B cell (primary cell): ENCODE results near the gene ATXN7. TPM values are rescaled to one million over a fixed set of nuclear protein-coding genes. Genes with fewer than 3 reads are reported as not detected.

ENCODE experiments used
- ATAC-seq: fragments of 200-7000 bp; cut with Tn5 transposase; one replicate; pipeline ENCODE4 v1.10.0; 2021; ENCODE audit warnings: low read depth, mild to moderate bottlenecking, moderate number of reproducible peaks, moderate library complexity
- CTCF ChIA-PET: fragments of 350-600 bp; sonication (Branson Sonifier 250); formaldehyde crosslinking; loops from one replicate; lab custom pipeline; 2021; ENCODE audit warnings: antibody characterized with exemption, inconsistent platforms; lab: Charles Lee
- POLR2A ChIA-PET: fragments of 350-600 bp; sonication (Branson Sonifier 250); formaldehyde crosslinking; loops from one replicate; lab custom pipeline; 2021; ENCODE audit warnings: antibody characterized with exemption; lab: Charles Lee
- DNase-seq: peaks from one replicate; pipeline ENCODE4 v3.0.0; 2013
- H2AFZ ChIP-seq: 2 replicates; pipeline ENCODE4 v1.6.1; 2012; ENCODE audit warnings: mild to moderate bottlenecking, low read depth, low read length; ENCODE audit not compliant: insufficient read depth, poor library complexity, severe bottlenecking
- H3K27ac ChIP-seq, 2 donors: 1 replicate in 1 of 2; 2 replicates in 1 of 2; pipeline ENCODE4 v1.5.1; 2012 to 2013; ENCODE audit warnings: low read length in 2 of 2, mild to moderate bottlenecking in 2 of 2, moderate library complexity in 1 of 2
- H3K27me3 ChIP-seq, 4 experiments: fragments of 200-600 bp in 1 of 4; sonication (generic) in 1 of 4; replicated peaks in 1 of 4; 1 replicate in 2 of 4; 2 replicates in 2 of 4; pipeline versions ENCODE4 v1.6.1 to v1.7.0; 2013 to 2016; ENCODE audit warnings: low read length in 3 of 4, mild to moderate bottlenecking in 2 of 4, mixed read lengths in 1 of 4, moderate library complexity in 1 of 4; ENCODE audit not compliant: insufficient read depth in 4 of 4, control insufficient read depth in 3 of 4; ENCODE audit errors: control extremely low read depth in 1 of 4
- H3K36me3 ChIP-seq, 2 experiments: replicated peaks in 1 of 2; 1 replicate in 1 of 2; 2 replicates in 1 of 2; pipeline versions ENCODE4 v1.6.1 to v1.7.1; 2013; ENCODE audit warnings: low read length in 1 of 2; ENCODE audit not compliant: insufficient read depth in 2 of 2, control insufficient read depth in 1 of 2; ENCODE audit errors: control extremely low read depth in 1 of 2, extremely low read depth in 1 of 2
- H3K4me1 ChIP-seq, 2 donors: fragments of 200-600 bp in 1 of 2; sonication (generic) in 1 of 2; 1 replicate in 1 of 2; 2 replicates in 1 of 2; pipeline versions ENCODE4 v1.5.1 to v1.6.1; 2013 to 2017; ENCODE audit warnings: low read length in 2 of 2; ENCODE audit not compliant: control insufficient read depth in 2 of 2, insufficient read depth in 2 of 2
- H3K4me2 ChIP-seq: replicated peaks from 2 replicates; pipeline ENCODE3; 2012; ENCODE audit warnings: mild to moderate bottlenecking, low read depth, low read length; ENCODE audit not compliant: poor library complexity, severe bottlenecking
- H3K4me3 ChIP-seq, 5 experiments: fragments of 200-600 bp in 1 of 5; sonication (generic) in 1 of 5; 1 replicate in 3 of 5; 2 replicates in 2 of 5; pipeline versions ENCODE4 v1.5.1 to v1.7.0; 2011 to 2016; ENCODE audit warnings: low read length in 4 of 5, mild to moderate bottlenecking in 4 of 5, low read depth in 2 of 5, control low read depth in 1 of 5, moderate library complexity in 1 of 5; ENCODE audit not compliant: insufficient read depth in 1 of 5; ENCODE audit errors: control extremely low read depth in 1 of 5, extremely low read depth in 1 of 5
- H3K79me2 ChIP-seq: fragments of 200-600 bp; sonication (generic); one replicate; pipeline ENCODE4 v1.6.0; 2016; ENCODE audit warnings: low read length; ENCODE audit not compliant: control insufficient read depth, insufficient read depth
- H3K9ac ChIP-seq: fragments of 200-600 bp; sonication (generic); 2 replicates; pipeline ENCODE4 v1.6.1; 2017; ENCODE audit warnings: mild to moderate bottlenecking, low read length, moderate library complexity
- H3K9me3 ChIP-seq, 3 donors: one replicate each; pipeline versions ENCODE4 v1.6.1 to v1.7.1; 2013; ENCODE audit warnings: low read length in 2 of 3; ENCODE audit not compliant: control insufficient read depth in 2 of 3, insufficient read depth in 1 of 3; ENCODE audit errors: control extremely low read depth in 1 of 3
- H4K20me1 ChIP-seq: 2 replicates; pipeline ENCODE4 v1.6.0; 2012; ENCODE audit warnings: mild to moderate bottlenecking, low read length; ENCODE audit not compliant: insufficient read depth, control insufficient read depth, poor library complexity, severe bottlenecking
- H3K27ac Mint-ChIP-seq: one replicate; pipeline ENCODE4 v1.8.0; 2021; ENCODE audit warnings: mixed read lengths
- H3K27me3 Mint-ChIP-seq: one replicate; pipeline ENCODE4 v1.8.0; 2021; ENCODE audit warnings: mixed read lengths
- H3K4me1 Mint-ChIP-seq: one replicate; pipeline ENCODE4 v1.8.0; 2021; ENCODE audit warnings: mixed read lengths
- H3K4me3 Mint-ChIP-seq: one replicate; pipeline ENCODE4 v1.8.0; 2021; ENCODE audit warnings: mixed read lengths
- H3K9me3 Mint-ChIP-seq: one replicate; pipeline ENCODE4 v1.8.0; 2022; ENCODE audit warnings: mixed read lengths; ENCODE audit not compliant: insufficient read depth
- EZH2 ChIP-seq: IDR thresholded peaks from 2 replicates; pipeline ENCODE4 v1.6.1; 2012; ENCODE audit warnings: borderline replicate concordance, low read depth, mild to moderate bottlenecking, moderate library complexity, low read length; ENCODE audit not compliant: insufficient read depth, poor library complexity, severe bottlenecking
- WGBS: methylation state at CpG from one replicate; pipeline ENCODE4 v1.1.5; 2013; ENCODE audit warnings: missing lambda C conversion rate; ENCODE audit not compliant: insufficient coverage; 5-methylcytosine and 5-hydroxymethylcytosine counted together
- intact Hi-C: fragments of 100-400 bp; cut with micrococcal nuclease; formaldehyde crosslinking; loops from one replicate; pipeline ENCODE4 v1.10.0; 2022
- polyA plus RNA-seq: library from polyadenylated mRNA; depleted of rRNA; stranded (reverse); fragments of >200 nt; gene quantifications from 2 replicates; pipeline ENCODE4 v1.2.3, GENCODE V29; 2012
- total RNA-seq, 2 donors: library from RNA; stranded (reverse); fragments of 120-200 nt in 1 of 2; gene quantifications; 1 replicate in 1 of 2; 2 replicates in 1 of 2; pipeline versions ENCODE4 v1.2.3 to v1.2.4, GENCODE V29; 2013 to 2022
- TF ChIP-seq, protein P1 (sequence below): fragments of 200-600 bp; IDR thresholded peaks from one replicate; pipeline ENCODE4 v1.8.0; 2022; ENCODE audit warnings: antibody characterized with exemption, mild to moderate bottlenecking

The ATXN7 gene
- total and polyA plus RNA-seq, 2 donors (not counting 1 experiment from before 2014, with no cell fraction given) = 18.1 to 74.3 TPM

DNA sequence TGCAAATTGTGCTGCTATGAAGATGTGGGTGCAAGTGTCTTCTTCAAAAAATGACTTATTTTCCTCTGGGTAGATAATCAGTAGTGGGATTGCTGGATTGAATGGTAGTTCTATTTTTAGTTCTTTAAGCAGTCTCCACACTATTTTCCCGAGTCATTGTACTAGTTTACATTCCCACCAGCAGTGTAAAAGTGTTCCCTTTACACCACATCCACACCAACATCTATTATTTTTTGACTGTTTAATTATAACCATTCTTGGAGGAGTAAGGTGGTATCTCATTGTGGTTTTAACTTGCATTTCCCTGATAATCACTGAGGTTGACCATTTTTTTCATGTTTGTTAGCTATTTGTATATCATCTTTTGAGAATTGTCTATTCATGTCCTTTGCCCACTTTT lies 179.3 kb downstream of the ATXN7 start:
- peaks cover 10% of the 10 kb centered on the region for H3K27me3 Mint-ChIP-seq
- H3K9me3 ChIP-seq = peaks cover 0 to 3% (median 0%) of the 10 kb centered on the region in 3 donors
- H3K9me3 Mint-ChIP-seq = no peaks in the 10 kb centered on the region
- ATAC-seq (no peak), DNase-seq (no peak)
- no peaks in the 10 kb centered on the region for H3K79me2 ChIP-seq
- no peak overlapping the region for H3K27ac Mint-ChIP-seq
- no peak overlapping the region for H3K4me3 Mint-ChIP-seq
- intact Hi-C loops = no loop called here
- H3K4me1 ChIP-seq = peaks cover 24 to 29% of the 10 kb centered on the region in 2 donors
- no peak for TF ChIP-seq EZH2
- TF ChIP-seq, protein P1, sequence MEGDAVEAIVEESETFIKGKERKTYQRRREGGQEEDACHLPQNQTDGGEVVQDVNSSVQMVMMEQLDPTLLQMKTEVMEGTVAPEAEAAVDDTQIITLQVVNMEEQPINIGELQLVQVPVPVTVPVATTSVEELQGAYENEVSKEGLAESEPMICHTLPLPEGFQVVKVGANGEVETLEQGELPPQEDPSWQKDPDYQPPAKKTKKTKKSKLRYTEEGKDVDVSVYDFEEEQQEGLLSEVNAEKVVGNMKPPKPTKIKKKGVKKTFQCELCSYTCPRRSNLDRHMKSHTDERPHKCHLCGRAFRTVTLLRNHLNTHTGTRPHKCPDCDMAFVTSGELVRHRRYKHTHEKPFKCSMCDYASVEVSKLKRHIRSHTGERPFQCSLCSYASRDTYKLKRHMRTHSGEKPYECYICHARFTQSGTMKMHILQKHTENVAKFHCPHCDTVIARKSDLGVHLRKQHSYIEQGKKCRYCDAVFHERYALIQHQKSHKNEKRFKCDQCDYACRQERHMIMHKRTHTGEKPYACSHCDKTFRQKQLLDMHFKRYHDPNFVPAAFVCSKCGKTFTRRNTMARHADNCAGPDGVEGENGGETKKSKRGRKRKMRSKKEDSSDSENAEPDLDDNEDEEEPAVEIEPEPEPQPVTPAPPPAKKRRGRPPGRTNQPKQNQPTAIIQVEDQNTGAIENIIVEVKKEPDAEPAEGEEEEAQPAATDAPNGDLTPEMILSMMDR = no peak
- H3K4me1 Mint-ChIP-seq = peaks cover 30% of the 10 kb centered on the region
- no peaks in the 10 kb centered on the region for H4K20me1 ChIP-seq
- H3K4me2 ChIP-seq = no peak overlapping the region
- H3K27ac ChIP-seq = no peak overlapping the region
- no peak overlapping the region for H2AFZ ChIP-seq
- H3K9ac ChIP-seq = no peak overlapping the region
- WGBS = no CpG with 5 or more reads among the region's 1 CpG
- H3K27me3 ChIP-seq = peaks cover 0 to 3% (median under 1%) of the 10 kb centered on the region in 4 experiments
- no peak overlapping the region for H3K4me3 ChIP-seq
- POLR2A ChIA-PET = no interaction called here
- no peaks in the 10 kb centered on the region for H3K36me3 ChIP-seq
- CTCF ChIA-PET = interaction anchor here (1.4 kb wide), 1 partner anchor 12 kb away, joined by 3 read pairs; no protein-coding TSS in a partner anchor

DNA sequence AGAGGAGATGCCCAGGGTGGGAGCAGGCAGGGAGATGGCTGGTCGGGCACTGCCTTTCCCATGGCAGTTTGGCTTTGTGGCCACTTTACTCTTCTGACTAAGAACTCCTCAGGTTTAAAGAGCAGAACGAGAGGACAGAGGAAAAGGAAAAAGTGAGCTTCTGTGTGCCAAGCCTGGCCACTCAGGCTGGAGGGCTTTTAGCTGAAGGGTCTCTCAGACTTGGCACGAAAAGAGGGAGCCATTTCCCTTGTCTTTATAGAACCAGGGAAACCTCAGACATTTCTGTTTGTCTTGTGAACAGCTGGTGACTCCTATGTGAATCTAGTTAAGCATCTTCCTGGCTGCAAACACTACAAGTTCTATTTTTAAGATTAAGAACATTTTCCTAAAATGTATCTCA lies 182.9 kb downstream of the ATXN7 start:
- intact Hi-C loops = no loop called here
- Mint-ChIP-seq H3K27me3 (peaks cover 10% of the 10 kb centered on the region), H3K4me1 (peaks cover 7% of the 10 kb centered on the region), H3K4me3 (no peak overlapping the region), H3K27ac (no peak overlapping the region), H3K9me3 (no peaks in the 10 kb centered on the region)
- ChIA-PET CTCF (interaction anchor here (1.9 kb wide), 1 partner anchor 8 kb away, joined by 5 read pairs; no protein-coding TSS in a partner anchor), POLR2A (no interaction called here)
- H3K4me3 ChIP-seq = no peak overlapping the region
- peaks cover 0 to 5% (median 2%) of the 10 kb centered on the region in 4 experiments for H3K27me3 ChIP-seq
- H3K4me2 ChIP-seq = no peak overlapping the region
- 94% methylated on average over 3 of the region's 3 CpGs for WGBS
- no peak for TF ChIP-seq EZH2
- TF ChIP-seq, protein P1 = no peak
- no peak for DNase-seq
- no peaks in the 10 kb centered on the region for H3K4me1 ChIP-seq
- H3K9me3 ChIP-seq = no peaks in the 10 kb centered on the region
- no peak overlapping the region for H2AFZ ChIP-seq
- no peak for ATAC-seq
- H4K20me1 ChIP-seq = no peaks in the 10 kb centered on the region
- no peak overlapping the region for H3K9ac ChIP-seq
- H3K36me3 ChIP-seq = no peaks in the 10 kb centered on the region
- no peaks in the 10 kb centered on the region for H3K79me2 ChIP-seq
- H3K27ac ChIP-seq = no peak overlapping the region
